NOMO-1 (cell line): ENCODE data around the gene AREG.
"Not testable (repeated sequence)": the region's sequence is repeated elsewhere in the genome, so short reads cannot be mapped to it uniquely, and the experiment has no call there.

Experiments used
- DNase-seq, 2 experiments: peaks; one replicate each; lab custom pipeline; 2025; ENCODE audit not compliant: unreplicated experiment in 2 of 2; lab: John Stamatoyannopoulos, UW

The AREG gene, protein sequence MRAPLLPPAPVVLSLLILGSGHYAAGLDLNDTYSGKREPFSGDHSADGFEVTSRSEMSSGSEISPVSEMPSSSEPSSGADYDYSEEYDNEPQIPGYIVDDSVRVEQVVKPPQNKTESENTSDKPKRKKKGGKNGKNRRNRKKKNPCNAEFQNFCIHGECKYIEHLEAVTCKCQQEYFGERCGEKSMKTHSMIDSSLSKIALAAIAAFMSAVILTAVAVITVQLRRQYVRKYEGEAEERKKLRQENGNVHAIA

DNA sequence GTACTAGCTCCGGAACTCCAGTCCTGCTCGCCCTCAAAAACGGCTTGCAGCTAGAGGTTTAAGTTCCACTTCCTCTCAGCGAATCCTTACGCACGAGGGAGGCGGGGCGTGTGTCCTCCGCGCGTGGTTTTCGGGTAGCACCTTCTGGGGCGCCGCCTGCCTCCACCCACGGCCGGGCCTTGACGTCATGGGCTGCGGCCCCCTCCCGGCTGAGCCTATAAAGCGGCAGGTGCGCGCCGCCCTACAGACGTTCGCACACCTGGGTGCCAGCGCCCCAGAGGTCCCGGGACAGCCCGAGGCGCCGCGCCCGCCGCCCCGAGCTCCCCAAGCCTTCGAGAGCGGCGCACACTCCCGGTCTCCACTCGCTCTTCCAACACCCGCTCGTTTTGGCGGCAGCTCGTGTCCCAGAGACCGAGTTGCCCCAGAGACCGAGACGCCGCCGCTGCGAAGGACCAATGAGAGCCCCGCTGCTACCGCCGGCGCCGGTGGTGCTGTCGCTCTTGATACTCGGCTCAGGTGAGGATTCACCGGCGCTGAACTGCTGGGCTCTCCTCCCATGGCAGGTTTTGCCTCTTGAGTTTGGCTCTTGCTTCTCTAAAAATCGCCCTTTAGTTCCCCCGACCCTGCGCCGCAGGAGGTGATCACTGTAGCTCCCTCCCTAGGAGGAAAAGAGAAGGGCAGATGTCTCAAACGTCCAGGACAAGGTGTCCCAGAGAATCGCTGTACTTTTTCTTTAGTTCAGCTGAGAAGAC is at the start of gene AREG:
Gene AREG (plus strand): TSS at position 246 of the 752 bp plus-strand sequence. CDS start 210 bp downstream, at position 456.
- peak; percentile 70 to 76 for DNase-seq

DNA sequence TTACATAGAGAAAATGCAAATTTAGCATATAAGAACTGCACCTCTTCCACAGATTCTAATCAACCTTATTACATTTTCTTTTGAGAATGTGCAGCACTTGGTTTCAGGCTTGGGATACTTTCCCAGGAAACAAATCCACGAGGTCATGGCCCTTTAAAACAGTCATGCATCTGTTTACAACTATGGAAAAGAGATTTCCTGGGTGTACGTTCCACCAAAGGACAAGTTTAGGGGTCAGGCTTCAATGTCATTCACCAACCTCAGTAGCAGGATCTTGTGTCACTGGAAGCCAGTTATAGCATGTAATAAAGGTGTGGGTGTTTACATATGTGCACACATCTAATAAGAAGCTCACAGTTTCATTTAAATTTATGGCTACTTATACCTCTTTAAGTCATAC is 49.3 kb upstream of the AREG start:
- no peak for DNase-seq

DNA sequence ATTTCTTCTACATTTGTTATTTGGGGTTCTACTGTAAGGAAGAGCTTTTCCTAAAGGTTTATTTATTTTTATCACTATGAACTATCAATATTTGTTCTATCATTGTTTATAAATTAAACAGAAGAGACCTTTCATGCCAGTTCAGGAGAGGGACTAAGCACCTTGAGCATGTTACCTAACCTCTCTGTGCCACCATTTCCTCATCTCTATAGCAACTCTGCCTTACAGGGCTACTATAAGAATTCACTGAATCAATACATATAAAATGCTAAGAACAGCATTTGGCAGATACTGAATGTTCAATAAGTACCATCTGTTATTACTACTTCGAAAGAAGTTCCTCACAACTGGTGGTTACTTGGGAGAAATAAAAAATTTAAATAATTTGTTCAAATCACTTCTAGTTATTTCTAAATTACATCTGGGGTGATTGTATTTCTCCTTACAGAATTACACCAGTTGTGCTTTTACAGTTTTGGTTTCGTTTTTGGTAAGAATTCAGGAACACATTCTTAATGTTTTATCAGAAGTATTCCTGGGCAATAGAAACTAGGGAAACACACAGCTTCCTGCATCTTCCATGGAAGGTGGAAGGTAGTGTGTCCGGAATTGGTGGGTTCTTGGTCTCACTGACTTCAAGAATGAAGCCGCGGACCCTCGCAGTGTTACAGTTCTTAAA is 47.0 kb upstream of the AREG start:
- peak; percentile 23 to 83 for DNase-seq

DNA sequence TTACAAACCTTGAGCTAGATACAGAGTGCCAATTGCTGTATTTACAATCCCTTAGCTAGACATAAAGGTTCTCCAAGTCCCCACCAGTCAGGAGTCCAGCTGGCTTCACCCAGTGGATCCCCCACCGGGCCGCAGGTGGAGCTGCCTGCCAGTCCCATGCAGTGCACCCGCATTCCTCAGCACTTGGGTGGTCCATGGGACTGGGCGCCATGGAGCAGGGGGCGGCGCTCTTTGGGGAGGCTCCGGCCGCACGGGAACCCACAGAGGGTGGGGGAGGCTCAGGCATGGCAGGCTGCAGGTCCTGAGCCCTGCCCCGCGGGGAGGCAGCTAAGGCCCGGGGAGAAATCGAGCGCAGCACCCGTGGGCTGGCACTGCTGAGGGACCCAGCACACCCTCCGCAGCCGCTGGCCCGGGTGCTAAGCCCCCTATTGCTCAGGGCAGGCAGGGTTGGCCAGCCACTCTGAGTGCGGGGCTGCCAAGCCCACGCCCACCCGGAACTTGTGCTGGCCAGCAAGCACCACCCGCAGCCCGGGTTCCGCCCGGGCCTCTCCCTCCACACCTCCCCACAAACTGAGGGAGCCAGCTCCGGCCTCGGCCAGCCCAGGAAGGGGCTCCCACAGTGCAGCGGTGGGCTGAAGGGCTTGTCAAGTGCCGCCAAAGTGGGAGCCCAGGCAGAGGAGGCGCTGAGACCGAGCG is 45.9 kb upstream of the AREG start:
- not testable (repeated sequence) for DNase-seq

DNA sequence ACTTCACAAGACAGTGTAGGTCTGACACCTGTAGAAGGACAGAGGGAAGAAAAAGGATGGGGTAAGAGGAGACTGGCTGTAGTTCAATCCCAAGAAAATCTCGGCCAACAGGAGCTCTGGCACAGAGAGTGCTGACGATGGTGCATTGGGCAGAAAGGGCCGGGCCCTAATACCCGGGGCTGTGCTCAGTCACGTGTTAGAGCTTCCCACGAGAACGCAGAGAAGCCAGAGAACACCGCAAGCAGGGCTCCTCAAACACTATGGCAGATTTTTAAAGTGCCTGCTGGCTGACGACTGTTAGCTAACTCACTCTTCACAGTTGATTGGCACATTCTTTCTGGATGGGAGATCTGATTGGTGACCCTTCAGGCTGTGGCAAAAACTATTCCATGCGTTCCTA is 44.5 kb upstream of the AREG start:
- no peak for DNase-seq

DNA sequence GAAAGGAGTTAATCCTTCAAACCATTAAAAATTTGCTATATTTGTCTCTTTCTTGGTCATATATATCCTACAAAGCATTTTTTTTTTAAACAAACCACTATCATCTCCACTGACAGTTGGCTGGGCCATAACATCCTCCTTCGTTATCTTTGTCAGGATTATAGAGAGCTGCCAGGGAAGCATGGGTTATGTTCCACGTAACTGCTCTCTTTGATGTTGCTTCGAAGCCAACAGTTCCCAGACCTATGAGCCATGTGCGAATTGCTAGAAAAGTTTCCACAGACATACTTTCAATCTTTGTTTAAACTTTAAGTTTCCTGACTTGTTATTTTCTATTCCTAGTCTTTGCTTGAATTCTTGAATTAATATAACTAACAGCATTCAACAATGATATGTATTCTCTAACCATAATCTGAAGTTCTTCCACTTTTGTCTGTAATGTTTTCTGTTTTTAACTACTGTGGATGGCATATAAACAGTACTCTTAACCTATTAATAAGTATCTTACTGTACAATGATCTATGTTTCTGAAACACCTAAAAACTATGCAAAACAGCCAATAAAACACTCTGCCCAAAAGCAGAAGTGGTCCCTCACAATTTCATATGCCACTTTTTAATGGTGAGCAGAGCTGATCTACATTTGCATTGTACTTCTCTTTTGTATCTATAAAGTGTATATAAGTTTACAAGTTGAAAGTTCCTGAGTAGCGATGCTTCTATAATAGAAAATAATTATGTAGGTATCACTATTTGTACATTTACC is 42.1 kb upstream of the AREG start:
- DNase-seq: peak; percentile 50 to 62

DNA sequence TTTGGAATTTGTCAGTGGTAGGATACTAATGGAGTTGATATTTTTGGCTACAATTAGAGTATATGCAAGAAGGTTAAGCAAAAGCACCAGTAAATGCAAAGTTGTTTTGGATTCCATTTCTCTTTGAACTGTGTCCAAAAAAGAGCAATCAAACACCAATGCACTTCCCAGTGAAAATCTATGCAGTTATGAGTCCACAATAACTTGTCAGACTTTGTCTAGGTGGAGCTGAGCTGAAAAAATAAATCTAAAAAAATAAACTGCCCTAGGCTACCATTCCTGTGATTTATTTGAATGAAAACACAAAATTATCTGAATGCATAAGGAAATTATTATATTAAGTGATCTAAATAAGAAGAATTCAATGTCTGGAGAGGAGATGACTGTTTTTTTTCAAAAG is 37.0 kb upstream of the AREG start:
- DNase-seq: no peak

DNA sequence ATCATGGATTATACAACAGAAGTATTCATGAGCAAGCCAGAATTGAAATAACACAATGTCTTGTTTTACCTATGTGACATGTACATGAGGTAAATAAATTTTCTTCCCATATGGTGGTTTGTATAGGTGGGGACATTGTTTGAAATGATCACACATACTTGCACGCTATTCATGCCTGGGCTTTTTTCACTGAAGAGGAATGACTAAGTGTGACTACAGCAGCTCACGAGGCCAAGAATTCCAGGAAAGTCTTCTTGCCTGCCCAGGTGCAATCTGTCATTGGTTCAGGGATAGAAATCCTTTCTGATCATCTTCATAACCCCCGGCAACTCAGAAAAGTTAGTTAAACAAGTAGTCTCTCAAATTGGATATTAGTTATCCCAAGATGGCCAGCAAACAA is 36.3 kb upstream of the AREG start:
- no peak for DNase-seq

DNA sequence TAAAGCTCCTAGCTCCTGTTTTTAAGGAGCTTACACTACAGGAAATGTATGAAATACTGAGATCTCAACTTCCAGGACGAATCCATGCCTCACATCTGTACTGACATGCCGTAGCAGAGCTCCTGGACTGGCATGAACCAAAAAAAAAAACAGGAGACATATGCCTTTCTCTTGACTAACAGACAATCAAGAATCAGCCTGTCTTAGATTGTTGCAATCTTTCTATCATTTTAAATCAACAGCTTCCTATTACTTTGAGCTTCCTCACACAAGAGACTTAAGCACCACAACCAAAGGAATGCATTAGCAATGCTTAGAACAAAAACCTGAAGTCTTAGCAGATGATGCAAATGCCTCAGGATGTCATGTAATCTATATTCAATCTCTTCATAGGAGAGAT is 34.7 kb upstream of the AREG start:
- no peak for DNase-seq

DNA sequence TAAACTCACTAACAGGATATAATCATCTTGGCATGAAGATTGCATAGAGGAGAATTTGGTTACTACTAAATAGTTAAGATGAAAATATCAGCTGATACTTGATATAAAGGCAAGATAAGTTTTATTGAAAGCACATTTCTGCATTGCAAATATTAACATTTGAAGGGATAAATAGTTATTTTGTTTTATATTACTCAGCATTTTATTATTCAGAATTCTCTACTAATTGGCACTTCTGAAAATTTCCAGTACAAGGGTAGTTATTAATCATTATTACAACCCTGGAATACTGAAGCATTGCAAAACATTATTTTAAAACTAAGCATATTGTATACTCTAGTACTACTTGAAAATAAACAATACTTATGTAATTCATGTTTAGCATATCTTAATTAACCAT is 32.7 kb upstream of the AREG start:
- DNase-seq: no peak

DNA sequence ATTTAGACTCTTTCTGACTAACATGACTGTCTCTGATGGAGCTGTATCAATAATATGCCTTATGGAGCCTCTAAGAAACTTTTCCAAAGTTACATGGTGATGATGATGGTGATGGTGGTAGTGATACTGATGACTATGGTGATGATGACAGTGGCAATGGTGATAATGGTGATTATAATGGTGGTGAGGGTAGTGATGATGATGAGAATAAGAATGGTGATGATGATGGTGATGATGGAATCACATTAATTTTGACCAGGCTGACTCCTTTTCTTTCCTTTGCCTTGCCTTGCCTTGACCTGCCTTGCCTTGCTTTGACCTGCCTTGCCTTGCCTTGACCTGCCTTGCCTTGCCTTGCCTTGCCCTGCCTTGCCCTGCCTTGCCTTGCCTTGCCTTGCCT is 31.7 kb upstream of the AREG start:
- DNase-seq: no peak

DNA sequence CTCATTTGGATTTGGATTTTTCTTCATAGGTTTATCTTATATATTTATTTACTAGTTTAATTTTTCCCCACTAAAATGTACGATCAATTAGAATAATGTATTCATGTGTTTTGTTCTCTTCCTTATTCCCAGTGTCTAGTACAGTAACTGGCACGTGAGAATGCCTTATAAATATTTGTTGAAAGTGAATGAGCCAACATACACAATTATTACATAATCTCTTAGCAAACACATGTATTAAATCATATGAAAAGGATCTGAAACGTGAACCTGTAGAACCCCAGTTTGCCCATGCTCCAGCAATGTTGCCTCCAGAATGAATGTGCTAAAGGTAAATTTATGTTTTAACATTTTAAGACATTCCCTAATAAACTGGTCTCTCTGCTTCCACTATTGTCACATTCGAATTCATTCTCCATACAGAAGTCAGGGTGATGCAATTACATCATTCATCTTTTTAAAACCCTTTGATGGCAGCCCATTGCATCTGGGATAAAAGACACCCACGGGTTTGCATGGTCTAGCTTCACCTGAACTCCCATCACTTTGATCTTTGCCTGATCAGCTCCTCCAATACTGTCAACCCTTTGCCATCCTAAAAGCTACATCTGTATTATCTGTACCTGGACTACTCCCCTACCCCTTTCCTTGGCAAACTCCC is 30.7 kb upstream of the AREG start:
- no peak for DNase-seq

DNA sequence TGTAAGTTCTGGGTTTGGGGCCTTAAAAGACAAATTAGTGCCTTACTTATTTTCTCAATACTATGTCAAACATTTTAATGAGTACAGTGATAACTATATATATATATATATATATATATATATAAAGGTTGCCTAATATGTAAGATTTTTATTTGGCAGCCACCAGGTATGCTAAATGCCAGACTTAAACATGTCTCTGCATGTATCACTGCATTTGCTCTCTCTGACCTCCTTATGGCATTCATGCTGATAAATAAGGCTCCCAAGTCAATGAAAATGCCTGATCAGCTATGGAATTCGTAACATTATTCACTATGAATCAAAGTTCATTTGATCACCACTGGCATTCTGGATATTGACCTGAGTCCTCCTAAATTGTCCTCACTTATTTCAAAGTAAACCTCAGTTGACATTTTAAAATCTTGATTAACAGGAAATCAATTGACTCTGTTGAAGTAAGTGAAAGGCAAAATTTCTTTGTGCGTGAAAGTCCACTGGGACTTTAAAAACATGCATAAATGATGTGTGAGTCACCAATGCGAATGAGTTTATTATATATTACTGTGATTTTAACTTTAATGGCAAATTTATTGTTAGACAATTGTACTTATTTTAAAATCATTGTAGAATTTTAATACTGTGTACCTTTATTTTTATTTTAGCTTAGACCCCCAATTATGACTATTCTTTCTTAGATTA is 29.2 kb upstream of the AREG start:
- DNase-seq: no peak

DNA sequence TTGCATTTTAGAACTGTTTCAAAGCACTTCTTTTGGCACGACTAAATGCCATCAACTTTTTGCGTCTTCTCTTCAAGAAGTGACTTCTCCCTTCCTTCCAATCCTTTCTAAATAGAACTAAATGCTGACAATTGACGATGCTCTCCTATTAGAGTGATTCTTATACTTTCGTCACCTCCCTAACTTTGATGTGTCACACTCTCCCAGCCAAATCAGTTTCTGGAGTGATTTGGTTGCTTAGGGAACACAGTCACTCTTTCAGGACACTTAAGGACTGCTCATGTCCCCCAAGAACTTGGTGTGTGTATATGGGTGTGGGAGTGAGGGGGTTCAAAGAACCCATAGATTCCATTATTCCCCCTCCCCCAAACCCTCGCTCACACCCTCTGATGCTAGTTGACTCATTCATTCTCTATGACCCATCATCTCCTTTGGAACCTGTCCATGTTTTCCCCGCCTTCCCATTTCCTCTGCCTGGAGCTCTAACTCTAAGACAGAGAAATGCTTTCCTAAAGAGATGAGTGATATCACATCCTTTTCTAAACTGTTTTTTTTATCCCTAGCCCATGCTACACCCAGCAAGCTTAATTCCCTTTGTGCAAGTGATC is 26.8 kb upstream of the AREG start:
- DNase-seq: no peak

DNA sequence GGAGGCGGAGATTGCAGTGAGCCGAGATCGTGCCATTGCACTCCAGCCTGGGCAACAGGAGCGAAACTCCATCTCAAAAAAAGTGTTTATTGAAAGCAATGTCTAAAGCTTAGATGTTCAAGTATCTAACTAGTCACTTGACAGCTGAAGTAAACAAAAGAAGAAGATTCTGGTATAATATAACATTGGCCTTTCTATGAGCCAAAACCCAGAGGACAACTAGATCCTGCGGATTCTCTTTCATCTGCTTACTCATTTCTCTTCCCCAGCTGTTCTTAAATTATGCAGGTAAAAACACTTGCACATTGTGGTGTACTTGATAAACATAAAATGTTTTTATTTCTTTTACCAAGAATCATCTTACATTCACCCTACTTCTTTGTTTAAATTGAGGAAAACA is 24.1 kb upstream of the AREG start:
- DNase-seq: no peak

DNA sequence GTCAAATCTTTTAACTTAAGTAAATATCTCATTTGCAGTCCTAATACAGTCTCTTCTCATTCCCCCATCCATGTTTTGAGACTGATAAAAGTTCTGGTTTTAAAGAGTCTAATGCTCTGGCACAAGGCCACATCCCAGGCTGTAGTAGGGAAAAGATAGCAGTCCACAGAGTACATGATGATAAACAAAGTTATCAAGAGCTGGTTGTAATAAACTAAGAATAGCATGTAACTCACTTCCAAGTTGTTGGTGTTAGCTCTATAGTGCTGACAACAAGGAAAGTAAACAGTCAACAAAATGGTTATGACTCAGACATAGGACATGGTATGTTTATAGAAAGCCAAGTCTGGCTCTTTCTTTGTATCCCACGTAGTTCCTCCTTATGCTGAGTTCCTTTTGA is 21.8 kb upstream of the AREG start:
- no peak for DNase-seq

DNA sequence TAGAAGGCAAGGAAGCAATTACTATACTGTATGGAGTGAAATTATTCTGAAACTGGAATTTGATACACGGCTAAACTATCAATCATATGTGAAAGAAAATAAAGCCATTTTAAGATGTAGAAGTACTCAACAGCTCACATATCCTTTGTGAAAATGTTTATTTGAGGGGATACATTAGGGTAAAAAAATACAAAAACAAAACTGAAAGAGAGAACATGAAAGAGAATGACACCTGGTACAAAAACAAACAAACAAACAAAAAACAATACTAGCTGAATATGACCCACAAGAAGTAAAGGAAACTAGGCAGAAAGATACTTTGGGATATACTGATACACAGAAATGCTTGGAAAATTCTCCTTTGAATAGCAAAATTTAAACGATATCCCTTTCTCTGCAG is 20.8 kb upstream of the AREG start:
- DNase-seq: no peak

DNA sequence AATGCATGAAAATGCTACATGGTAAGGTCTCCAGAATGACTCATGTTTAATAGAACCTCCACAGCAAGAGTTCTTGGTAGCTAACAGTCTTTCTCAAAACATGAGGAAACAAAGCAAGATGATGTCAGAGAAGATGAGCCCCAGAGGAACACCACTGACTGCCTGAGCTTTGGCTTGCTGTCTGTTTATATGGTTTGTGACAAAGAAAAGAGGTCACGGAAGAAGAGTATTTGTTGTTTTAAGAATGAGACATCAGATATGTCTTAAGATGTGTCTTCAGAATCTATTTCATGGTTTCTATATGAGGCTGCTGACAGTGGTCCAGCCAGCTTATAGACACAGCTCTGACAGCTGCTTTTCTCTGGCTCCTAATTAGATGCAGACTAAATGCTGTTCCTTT is 18.8 kb upstream of the AREG start:
- DNase-seq: no peak

DNA sequence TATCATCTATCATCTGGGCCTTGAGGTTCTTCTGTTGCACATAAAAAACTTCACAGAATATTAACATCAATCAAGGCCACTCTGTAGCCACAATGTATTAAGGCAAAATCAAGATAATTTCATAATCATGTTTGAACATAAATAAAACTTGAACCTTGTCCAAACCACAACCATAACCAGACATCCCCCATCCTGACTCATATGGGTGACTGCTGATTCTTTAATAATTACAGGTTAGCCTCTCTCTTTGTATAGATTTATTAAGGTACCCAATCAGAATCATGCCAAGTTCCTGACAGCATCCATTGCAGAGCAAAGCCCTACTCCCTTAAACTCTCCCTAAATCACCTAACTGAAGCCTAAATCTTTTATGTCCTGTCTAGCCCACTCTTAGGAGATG is 16.7 kb upstream of the AREG start:
- DNase-seq: no peak
